GM19328 (cell line): ENCODE results near the gene ARMH4.
"Not testable (repeated sequence)": the region's sequence is repeated elsewhere in the genome, so short reads cannot be mapped to it uniquely, and the experiment has no call there.

Experiments used
- ATAC-seq: cut with Tn5 transposase; IDR thresholded peaks from one replicate; pipeline ENCODE4 v1.9.1; 2021; ENCODE audit warnings: mild to moderate bottlenecking, moderate library complexity; ENCODE audit not compliant: unreplicated experiment

ARMH4 gene

DNA sequence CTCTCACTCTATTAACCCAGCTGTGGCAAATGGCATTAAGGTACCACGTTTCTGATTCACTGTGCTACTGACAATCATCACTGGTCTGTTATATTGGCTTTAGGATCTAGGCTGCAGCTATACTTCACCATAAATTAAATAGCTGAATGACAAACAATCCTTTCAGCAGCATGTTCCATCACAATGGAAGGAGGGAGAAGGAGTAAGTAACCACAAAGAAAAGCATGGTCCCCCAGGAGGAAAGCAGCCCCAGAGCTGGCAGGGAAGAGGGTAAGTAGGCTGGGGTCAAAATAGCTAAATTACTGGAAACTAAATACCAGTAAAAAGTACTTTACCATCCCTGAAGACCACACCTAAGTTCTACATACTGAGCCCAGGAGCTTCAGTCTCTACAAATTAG is 2.8 kb downstream of the ARMH4 start:
- no peak for ATAC-seq

DNA sequence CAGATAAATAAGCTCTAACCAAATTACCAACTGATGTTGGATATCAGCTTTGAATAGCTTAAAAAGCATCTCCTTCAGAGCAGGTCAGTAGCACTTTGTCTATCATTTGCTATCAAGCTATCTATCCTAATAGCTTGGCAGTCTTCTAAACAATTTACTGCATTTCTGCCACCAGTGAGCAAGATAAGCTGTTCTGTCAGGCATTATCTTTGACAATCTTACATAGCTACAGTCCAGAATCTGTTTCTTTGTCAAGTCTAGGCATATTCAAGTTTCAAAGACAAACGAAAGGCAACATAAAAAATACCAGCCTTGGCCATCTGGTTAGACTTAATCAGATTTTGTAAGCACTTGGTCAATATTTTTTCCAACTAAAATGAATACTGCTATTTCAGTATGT is 5.6 kb downstream of the ARMH4 start:
- ATAC-seq: no peak

DNA sequence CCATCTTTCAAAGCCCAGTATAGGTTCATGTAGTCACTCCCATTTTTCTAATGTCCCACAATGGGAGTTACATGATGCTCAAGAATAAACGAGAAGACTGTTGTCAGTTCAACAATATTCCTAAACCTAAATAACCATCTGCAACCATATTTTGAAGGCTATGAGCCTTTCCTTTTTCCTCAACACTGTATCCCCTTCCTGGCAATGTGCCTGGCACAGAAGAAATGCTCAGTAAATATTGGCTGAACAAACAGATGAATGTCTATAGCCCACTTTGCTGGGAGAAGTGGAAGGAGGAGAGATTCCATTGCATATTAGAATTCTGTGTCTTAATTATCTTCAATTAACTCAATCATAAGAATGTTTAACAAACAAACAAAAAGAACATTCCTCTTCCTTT is 6.1 kb downstream of the ARMH4 start:
- no peak for ATAC-seq

DNA sequence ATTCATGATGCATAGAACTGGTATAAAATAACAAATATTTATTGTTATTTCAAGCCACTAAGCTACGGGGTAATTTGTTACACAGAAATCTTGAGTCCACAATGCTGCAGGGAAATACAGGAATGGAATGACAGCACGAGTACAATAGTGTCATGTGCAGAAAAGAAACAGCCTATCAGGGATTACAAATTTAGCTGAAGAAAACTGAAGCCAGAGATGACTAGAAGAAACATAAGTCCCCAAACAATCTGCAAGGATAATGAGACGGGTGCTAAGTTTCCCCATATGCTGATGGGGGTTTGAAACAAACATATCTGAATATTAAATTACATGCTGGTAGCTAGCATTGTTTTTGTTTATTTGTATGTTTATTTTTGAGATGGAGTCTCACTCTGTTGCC is 8.9 kb downstream of the ARMH4 start:
- ATAC-seq: no peak

DNA sequence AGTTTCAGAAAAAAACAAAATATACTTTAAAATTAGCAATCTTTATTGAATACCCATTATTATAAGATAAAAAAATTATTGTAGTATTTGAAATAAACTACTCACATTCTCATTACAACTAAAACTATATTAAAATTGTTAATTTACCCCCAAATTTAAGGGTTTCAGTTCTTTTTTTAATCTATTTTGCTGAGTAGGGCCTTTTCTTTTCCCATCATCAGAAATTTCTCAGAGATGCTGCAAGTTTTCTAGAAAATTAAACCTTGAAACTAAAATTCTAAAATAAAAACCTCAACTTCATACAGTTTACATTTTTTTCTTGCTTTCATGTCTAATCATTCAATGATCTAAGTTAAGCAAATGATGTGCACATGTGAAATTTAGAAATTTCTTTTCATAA is 10.1 kb downstream of the ARMH4 start:
- no peak for ATAC-seq

DNA sequence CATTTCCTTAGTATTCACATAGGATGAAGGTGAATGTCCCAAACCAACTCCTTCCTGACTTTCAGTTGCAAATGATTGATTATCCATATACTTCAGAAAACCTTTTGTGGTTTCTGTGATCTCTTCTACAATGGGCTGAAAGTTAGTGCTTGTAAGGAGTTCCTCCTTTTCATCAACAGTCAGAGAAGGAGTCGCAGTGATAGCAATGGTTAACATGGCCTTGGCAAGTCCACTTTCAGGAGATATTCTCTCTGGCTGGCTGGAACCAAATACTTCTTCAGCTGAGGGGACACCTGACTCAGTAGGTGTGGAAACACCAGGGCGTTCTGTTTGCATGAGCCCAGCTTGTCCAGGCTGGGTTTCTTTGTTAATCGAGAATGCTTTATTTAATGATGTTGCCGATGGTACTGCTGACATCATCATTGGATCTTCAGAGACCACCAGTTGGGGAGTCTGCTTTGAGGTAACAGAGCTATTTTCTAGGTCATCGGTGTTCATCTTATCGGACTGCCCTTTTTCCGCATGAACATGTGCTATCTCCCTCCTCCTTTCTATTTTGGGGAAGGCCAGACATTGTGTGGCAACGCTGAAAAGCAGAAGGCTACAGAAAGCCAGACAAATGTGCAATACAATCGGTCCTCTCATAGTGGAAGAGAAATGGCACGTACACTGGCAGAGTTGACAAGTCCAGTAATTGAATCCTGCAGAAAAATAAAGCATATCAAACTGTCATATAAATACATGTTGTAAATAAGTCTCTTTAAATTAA is 13.1 kb downstream of the ARMH4 start:
- no peak for ATAC-seq

DNA sequence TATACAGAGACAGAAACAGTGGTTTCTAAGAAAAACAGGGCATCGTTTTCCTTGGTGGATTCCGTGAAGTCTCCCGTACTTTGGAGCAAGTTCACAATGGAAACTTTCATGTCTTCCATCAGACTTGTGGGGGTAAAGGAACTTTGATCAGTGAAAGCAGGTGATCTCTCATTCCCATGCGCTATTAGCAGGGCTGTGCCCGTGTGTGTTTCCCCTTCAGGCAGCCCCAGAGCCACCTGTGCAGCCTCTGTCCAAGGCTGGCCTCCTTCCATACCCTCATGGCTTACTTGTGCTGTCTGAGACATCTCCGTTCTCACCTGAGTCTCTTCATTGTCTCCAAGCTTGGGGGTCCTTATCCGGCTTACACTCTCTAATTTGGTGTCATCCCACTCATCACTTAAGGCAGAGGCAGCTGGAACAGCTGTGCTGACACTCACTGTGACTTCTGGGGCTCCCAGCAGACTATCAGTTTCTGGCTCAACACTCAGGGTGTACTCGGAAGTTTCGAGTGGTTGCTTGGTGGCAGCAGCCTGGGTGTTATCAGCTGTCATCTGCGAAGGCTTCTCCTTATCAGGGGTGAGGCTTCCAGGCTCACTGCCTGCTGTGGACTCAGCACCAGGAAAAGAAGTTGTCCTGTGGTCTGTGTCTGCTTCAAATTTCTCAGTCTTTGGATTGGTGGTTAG is 13.8 kb downstream of the ARMH4 start:
- ATAC-seq: no peak

DNA sequence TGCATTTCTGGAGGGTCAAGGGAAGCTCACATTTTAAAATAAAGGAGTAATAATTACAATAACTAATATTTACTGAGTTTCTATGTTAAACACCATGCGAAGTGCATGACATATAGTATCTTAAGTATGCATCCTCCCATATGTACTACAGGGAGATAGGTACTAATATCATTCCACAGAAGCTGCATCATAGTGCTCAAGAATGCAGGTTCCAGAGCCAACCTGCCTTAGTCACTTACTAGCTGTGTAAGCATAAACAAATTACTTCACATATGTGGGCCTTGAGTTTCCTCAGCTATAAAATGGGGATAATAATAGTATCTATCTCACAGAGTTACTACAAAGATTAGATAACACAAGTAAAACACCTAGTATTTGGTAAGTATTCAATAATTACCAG is 18.3 kb downstream of the ARMH4 start:
- ATAC-seq: no peak

DNA sequence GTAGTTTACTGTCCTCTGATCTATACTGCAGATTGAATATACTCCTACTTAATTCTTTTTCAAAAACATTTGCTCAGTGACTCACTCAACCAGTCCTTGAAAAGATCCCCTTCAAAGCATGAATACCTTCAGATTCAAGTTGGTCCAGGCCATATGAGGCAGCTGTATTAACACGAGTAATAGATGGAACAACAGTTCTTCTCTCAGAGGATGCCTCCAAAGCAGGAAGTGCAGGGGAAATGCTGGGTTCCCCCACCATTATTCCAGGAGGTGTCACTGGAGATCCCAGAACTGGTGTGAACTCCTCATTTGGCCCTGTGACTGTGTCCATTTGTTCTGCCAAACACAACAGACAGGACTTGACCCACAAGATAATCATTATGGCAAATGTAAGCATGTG is 20.6 kb downstream of the ARMH4 start:
- ATAC-seq: no peak

DNA sequence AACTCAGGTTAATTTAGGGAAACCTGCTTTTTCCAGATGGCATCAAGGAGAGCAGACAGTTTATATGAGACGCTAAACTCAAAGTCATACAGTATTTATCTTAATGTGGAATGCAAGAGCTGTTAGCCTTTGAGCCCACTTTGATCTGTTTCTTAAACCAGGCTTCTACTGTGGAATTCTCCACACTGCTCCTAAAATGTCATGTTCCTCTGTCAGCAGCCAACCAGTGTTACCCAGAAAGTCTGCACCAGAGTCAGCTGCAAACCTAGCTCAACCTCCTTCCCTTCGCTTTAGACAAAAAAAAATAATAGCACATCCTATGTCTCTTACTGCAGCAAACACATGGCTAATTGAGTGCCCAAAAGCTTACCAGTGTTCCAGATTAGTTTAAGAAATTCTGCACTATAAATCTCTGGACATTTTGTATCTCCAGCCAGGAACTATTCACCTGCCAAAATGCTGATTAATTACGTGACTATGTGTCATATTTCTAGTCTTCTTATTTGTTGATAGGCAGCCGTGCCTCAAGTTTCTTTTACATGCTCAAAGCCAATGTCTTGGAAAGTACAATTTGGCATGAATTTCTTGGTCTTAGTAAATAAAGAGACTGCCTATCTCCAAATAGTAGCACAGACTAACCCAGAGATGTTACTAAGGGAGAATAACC is 21.8 kb downstream of the ARMH4 start:
- ATAC-seq: no peak

DNA sequence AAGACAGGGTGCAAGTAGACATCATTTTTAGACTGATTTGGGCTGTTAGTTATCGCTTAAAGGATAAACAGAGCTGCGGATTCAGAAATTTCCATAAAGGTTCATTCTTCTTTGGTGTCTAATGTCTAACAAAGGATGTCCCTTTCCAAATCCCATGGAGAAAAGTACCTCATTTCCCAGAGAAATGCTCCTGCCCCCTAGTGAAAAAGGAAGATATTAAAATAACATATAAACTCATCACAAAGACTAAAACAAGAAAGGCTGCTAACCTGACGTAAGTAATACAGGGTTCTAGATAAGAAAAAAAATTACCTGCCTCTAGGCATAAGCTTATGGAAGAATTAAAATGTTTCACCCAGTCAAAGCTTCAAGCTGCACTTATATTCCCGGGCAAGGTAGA is 22.8 kb downstream of the ARMH4 start:
- no peak for ATAC-seq

DNA sequence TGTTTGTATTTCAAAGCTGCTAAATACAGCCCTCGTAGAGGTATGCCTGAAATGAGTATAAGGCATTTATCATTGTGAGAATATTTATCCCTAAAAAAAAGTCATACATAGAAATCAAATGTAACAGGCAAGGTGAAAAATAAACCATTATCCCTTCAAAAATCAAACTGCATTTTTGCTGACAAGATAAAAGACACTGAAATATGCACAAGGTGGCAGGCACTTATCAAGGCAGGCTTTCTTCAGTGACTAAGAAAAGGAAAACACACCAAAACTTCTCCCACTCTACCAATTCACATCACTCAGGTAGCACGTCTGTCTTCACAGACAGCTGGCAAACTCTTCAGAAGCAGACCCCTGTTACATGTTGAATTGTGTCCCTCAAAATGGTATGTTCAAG is 23.6 kb downstream of the ARMH4 start:
- no peak for ATAC-seq

DNA sequence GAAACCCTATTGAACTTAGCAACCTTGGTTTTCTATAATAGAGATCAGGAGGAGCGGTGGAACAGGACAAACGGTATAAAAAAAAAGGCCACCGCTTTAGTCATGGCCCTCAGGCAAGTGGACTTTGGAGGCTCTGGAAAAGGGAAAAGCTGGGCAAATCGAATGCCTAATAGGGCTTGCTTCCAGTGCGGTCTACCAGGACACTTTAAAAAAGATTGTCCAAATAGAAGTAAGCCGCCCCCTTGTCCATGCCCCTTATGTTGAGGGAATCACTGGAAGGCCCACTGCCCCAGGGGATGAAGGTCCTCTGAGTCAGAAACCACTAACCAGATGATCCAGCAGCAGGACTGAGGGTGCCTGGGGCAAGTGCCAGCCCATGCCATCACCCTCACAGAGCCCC is 29.5 kb downstream of the ARMH4 start:
- ATAC-seq: not testable (repeated sequence)

DNA sequence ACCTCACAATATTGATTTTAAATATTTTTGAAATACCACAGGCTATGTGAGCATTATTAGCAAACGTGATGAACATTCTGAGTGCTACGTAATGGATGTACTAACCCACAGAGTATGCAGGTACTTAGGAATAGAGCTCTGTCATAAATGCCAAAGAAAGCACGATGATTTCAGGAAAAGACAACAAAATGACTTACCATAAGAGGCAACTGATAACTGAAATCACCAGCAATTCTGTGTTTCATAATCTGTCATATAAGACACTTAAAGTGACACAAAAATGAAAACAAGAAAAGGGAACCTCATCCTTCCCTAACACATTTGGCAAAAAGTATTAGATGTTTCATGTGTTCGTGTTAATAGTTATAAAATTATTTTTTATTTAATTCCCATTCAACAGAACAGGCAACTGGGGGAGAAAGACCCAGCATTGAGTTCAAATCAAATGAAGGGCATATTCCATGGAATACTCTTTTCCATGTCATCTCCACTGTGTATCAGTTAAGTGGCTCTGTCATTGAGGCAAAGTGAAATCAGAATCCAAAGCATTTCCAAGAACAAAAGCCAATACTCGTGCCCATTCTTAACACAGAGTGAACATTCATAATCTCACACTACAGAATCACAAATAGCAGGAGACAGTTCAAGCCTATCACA is 30.4 kb downstream of the ARMH4 start:
- no peak for ATAC-seq

DNA sequence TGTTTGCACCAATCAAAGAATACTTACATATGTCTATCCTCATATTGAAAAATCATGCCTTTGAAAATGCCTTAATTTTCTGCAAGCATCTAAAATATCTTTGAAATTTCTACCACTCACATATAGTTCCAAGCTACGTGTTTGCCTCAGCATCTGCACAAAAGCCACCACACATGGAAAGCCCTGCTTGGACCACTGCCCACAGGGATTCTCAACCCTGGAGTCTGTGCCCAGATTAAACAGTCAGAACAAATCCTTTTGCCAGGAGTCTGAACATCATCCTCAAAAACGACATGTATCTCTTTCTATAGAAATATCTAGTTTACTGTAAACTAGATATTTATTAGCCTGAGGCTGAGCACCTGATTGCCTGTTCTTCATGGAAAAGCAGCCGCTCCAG is 32.6 kb downstream of the ARMH4 start:
- ATAC-seq: no peak

DNA sequence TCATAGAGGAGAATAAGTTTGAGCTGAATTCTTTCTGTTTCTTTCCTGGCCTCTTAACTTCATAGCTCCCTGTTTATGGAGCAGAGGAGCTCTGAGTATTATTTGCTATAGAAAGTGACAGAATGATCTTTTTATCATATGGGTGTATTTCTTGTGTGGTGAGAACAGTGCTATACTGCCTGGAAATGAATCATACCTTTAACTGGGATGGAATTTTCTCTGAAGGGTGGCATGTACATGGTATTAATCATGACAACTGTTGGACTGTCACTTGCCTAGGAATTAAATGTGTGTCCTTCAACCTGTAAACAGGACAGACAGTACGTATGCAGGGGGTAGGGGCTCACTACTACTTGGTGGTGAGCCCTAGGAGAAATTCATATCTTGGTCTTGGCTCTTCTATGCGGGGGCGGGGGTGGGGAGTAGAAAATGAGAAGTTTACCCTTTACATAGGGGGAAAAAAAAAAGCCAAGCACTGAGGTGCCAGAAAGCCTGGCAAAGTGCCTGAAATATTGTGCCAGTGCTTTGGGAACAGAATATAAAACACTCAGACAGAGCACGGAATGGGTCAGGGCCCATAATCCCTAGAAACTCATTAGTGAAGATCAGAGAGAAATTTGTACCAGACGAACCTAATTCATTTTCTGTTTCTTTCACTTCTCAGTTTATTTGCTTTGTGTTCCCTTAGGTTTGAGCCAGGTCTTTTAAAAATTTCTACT is 33.8 kb downstream of the ARMH4 start:
- no peak for ATAC-seq

DNA sequence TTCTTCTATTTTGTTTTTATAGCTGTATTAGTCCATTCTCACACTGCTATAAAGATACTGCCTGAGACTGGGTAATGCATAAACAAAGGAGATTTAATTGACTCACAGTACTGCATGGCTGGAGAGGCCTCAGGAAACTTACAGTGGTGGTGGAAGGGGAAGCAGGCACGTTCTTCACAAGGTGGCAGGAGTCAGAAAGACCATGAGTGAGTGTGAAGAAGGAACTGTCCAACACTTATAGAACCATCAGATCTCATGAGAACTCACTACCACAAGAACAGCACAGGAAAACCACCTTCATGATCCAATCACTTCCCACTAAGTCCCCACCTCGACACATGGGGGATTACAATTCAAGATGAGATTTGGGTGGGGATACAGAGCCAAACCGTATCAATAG is 42.3 kb downstream of the ARMH4 start:
- no peak for ATAC-seq

DNA sequence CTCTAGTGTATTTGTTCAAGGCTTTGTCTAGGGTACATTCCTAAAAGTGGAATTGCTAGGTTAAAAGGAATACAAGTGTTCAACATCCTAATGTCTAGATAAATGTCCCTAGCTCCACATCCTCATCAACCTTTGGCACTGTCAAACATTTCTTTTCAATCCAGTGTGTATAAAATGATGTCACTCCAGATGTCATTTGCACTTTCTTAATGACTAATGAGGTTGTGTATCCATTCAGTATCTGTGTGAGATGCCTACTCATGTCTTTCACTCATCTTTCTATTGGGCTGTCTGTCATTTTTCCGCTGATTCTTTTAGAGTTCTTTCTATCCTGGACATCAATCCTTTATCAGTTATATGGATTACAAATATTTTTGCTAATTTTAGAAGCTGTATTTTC is 43.3 kb downstream of the ARMH4 start:
- ATAC-seq: no peak

DNA sequence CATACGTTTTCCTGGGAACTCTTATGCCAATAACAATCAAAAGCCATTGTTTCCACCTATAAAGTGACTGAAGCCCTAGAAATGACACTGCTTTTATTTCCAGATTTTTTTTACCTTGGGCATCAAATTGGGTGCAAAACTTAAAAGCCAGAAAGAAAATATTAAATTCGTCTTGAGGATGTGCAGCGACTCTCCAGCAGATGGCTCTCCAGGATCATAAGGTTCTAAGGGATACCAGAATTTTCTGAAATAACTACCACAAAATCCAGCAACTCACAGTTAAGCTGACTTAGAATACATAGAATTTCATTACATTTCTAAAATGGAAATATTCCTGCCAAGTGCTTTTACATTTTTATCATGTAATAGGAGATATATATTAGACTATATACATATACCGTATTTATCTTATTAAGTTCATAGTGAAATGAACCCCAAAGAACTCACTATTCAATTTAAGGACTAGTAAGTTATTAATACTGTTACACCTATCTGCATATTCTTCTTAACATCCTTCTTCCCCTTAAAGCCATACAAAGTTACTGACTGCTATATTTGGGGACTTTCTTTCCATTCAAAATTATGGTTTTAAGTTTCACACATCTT is 44.0 kb downstream of the ARMH4 start:
- no peak for ATAC-seq

DNA sequence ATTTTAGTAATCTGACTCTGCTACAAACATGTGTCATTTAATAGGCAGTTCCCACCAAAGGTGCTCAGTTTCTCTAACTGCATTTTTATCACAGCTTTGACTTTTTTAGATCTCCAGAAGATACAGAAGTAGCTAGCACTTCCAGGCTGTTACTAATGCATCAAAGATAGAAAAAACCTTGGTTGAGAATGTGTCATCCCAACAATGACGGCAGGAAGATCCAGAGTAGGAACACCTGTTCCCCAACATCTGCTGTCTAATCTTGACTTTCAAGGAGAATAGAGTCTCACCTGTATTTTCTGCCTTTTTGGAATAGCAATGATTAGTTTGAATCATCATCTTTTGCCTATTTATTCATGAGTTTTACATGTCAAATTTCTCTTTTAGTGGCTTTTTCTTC is 45.0 kb downstream of the ARMH4 start:
- no peak for ATAC-seq

DNA sequence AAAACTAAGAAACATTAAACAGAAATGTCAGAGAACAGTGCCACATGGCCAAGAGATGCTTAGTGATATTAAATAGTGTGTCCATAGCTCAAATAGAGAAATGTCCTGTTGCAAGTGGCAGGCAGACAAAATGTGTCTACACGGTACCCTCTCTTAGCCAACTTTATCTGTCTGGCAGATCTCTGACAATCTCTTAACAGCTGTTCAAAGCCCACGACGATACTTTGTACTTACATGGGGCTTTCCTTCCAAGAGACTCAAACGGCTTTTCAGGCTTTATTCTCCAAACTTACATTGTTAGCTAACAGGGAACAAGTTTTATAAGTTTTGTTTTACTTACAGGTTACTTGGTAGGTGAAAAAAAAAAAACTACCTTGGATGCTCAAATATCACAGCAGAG is 45.6 kb downstream of the ARMH4 start:
- ATAC-seq: no peak
